GM19324 (cell line): Measurements from ENCODE around the gene SLC2A6.

ENCODE experiments used
- ATAC-seq: cut with Tn5 transposase; IDR thresholded peaks from one replicate; pipeline ENCODE4 v1.9.1; 2021; ENCODE audit warnings: mild to moderate bottlenecking, moderate library complexity; ENCODE audit not compliant: unreplicated experiment, low FRiP score

The SLC2A6 gene

DNA sequence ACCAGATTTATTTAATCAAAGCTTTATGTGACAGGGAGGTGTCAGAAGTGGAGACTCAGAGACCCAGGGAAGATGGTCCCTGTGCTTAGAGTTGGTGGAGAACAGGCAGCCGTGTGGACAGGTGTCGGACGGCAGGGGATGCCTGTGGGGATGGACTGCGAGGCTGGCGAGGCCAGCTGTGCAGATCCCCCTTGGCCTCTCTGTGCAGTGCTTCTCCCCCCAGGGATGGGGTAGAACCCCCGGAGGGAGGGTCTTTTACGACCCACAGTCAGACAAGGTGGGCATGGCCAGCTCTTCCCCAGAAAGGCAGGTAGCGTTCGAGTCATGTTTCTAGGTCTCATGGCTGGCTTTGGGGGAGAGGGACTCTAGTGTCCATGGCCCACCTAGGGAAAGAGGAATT, 4.7 kb upstream of the SLC2A6 start:
- no peak for ATAC-seq

DNA sequence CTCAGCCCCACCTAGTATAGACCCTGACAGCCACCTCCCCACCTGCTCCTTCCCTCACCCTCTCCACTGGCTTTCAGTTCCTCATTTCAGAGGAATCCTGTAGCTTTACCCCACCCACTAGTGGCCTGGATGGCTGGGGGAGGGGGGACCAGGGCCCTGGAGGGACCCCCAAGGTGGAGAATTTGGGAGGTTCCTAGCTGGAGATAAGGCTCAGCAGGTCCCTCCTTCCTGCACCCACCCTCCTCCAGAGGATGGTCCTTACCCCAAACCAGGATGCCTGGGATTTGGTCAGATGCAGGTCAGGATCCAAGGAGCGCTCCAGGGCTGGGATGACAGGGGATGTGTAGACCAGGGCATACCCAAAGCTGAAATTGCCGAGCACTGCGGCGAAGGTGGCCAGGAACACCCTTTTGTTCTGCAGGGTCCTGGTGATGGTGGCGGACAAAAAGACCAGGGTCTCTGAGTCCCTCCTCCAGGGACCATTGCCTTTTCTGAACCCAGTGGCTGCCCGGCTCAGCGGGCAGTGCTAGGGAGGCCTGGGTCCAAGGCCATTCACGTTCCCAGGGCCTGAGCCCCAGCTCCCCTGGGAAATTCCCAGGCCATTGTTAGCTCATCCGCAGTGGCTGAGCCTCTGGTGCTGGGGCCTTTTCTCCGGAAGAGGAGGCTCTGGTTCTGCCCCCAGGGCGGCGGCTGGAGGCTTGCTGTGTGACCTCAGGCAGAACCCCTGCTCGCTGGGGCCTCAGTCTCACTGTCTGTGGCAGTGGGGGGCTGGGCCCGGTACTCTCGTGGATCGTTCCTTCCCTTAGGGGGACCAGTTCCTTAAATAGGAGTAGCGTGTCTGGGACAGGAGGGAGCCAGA, 678 bp downstream of the SLC2A6 start:
- peak; percentile 22 for ATAC-seq

DNA sequence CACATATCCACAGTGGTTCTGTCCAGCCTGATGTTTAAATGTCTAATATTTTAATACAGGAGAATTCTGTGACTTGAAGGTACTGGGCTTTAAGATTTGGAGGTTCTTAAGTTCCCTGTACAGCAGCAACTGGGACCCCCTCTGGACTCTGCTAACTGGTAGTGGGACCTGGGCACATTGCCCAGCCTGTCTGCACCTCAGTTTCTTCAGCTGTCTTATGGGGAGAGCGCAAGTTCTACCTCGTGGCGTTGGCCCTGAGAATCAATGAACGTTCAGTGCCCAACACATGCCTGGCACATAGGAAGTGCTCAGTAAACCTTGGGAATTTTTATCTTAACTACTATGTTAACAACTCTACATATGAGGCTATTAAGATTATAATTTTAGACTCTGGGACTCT, 1.4 kb downstream of the SLC2A6 start:
- no peak for ATAC-seq

DNA sequence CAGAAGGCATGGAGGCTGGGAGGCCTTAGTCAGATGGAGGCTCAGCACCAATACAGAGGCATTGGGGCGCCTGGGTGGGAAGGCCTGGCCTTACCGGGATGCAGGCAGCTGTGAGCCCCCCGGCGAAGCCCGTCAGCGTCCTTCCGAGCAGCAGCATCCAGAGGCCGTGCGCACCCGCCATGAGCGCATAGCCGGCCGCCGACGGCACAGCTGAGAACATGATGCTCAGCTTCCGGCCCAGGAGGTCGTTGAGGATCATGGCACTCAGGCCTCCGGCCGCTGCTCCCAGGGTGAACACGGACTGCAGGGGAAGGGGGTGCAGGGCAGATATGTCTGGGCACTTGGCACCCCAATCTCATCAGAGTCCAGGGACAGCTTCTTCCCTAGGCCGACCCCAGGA, 2.0 kb downstream of the SLC2A6 start:
- no peak for ATAC-seq

DNA sequence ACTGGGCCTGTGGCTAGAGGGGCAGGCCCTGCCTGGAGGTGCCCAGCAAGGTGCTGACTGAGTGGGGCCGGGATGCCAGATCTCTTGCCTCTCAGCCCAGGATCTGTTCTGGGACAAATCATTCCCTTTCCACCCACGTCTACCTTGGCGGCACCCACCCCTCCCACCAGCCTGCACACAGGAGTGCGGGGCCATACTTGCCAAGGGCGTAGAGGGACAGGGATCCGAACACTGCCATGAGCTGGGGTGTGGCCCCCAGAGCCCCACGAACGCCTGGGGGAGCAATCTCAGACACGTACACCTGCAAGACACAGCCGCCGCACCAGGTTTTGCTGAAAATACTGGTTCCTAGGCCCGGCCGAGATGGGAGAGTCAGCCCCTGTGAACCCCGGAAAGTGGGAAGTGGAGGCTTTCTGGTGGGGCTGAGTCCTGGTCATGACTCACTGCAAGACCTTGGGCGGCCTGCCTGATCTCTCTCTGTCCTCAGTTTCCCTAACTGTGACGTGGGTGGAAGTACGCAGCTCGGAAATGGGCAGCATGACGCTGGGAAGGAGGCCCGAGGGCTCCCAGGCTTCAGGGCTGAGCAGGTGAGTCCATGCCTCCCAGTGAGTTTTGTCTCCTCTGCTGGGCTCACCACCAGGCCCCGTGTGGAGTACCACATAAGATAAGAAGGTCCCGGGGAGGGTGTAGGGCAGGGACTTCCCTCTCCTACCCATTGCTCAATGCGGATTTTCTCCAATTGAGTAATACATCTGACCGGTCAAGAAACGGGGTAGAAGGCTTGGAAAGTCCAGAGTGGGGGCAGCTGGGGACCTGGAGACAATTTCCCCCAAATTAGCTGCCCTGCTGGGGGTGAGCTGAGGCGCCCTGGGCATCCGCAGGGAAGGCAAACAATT, 2.6 kb downstream of the SLC2A6 start:
- ATAC-seq = no peak

DNA sequence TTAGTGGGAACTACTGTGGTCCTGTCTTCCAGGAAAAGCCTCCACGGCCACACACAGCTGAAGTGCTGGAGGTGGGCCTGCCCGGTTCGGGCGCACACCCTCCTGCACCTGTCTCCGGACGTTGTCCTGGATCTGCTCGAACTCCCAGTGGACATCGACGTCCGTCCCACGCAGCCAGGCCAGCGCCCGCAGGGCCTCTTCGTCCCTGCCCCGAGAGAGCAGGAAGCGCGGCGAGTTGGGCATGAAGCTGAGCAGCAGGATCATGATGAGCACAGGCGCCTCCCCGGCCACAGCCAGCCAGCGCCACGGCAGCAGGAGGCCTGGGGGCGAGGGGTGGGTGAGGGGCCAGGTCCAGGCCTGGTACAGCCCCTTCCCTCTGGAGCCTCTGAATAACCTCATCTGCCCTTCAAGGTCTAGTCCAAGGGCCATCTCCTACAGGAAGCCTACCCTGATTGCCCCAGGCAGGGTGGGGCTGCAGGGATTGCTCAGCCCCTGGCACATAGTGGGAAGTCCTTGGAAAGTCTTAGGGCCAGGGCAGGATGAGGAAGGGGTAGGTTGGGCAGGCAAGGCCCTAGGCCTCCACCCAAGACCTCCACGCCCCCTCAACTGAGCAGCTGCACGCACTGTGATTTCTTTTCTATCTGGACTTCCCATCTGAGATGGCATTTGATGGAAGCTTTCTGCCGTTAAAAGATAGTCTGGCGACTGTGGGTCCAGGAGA, 3.4 kb downstream of the SLC2A6 start:
- ATAC-seq = no peak

DNA sequence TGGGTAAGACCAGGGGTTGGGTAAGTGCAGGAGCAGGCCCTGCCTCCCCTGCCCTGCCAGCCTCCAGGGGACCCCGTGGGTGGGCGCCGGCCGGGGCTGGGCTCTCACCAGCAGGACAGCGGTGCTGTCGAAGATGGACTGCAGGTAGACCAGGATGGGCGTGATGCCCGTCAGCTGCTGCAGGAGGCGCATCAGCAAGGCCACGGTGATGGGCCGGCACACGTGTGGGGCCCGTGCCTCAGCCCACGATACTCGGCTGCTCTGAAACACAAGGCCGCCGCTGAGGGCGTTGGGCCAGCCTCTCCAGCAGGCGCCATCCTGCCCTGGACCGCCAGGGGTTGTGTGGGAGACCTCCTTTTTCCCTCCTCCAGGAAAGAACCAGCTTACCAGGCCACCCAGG, 4.0 kb downstream of the SLC2A6 start:
- no peak for ATAC-seq

DNA sequence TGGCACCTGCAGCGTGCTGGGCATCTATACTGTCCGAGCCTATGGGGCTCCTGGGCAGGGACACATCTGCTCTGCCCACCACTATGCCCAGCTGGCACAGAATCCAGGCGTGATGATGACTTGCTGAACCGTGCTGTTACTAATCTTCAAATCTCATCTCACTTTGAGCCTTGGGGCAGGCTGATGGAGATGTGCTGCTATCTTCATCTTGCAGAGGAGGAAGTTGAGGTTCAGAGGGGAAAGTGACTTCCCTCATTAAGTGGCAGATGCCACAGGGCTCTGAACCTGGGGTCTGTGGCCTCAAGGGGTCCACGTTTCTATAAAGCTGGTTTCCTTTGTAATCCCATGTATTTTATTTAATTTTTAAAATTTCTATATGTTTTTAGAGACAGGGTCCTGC, 4.7 kb downstream of the SLC2A6 start:
- no peak for ATAC-seq

DNA sequence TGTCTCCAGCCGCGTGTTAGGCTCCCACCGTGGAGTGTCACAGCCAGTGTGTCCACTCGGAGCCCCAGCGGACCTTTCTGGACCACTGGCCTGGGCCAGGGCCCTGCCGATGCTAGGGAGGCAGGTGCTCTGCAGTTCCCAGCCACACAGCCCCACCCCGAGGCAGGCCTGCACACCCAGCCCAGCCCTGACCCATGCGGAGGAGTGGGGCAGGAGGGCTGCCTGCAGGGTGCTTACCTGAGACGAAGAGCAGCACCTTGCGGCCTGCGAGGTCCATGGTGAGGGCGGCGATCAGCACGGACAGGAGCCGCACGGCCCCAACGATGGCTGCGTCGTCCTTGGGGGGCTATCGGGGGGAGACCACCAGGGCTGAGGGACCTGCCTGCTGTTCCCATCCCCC, 5.2 kb downstream of the SLC2A6 start:
- ATAC-seq = no peak

DNA sequence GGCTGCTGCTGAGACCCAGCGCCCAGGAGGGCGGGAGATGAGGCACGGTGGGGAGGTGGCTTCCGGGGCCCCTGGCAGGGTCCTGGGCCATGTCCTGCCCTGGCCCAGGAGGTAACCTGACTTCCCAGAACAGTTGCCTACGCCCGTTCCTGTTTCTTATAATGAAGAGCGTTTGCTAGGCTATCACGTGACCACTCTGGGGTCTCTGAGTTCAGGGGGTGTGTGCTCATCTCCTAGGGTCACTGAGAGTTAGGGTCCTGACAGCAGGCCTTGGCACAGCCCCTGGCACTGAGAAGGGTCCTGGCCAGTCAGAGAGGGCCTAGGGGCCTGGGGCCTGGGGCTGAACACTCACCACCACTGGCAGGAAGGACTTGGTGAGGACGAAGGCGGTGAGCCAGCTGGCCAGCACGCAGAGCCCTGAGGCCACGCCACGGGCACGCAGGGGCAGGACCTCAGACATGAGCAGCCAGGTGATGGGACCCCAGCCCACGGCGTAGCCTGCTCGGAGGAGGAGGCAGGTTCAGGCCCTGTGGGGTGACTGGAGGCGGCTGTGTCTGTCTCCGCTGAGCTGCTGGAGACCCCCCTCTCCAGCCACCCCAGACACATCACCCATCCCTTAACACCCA, 6.0 kb downstream of the SLC2A6 start:
- ATAC-seq = no peak

DNA sequence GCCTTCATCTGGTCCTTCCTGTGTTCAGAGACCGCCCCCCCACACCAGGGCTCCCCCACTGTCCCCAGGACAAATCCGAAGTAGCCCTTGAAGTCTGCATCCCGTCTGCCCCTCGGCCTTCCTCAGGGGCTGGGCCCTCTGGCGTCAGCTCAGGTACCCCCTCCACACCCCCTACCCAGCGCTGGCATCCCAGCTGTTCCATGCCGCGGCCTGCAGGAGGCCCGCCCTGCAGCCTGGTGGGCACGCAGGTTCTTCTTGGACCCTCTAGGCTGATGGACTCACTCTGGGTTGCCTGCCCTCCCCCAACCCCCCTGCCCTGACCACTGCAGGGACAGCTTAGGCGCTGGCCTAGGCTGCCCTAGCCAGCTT, 6.6 kb downstream of the SLC2A6 start:
- no peak for ATAC-seq

DNA sequence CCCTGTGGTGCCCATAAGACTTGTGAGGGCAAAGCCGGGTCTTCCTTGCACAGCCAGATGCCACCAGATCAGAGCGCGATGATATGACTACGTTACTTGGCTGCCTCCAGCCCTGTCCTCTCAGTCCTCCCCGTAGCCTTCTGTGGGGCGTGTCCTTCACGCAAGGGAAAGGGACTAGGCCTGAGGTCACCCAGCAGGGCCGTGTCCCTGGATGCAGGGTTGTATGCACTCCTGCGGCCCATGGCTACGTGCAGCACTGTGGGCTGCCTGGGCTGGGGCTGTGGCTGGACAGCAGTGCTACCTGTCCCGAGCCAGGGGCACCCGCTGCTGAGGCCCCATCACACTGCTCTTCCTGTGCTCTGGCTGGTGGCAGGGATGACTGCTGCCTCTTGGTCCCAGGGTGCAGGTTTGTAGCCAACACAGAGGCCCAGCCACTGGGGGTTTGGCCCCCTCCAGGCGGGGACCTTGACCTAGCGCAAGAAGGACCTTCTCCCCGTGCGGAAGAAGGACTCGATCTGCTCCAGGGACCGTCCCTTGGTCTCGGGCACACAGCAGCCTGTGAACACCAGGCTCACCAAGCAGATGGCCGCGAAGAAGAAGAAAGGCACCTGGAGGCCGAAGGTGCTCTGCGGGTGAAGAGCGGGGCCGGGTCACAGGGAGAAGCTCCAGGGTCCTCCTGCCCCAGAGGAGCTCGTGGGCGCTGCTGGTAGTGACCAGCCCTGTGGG, 7.2 kb downstream of the SLC2A6 start:
- ATAC-seq = no peak

DNA sequence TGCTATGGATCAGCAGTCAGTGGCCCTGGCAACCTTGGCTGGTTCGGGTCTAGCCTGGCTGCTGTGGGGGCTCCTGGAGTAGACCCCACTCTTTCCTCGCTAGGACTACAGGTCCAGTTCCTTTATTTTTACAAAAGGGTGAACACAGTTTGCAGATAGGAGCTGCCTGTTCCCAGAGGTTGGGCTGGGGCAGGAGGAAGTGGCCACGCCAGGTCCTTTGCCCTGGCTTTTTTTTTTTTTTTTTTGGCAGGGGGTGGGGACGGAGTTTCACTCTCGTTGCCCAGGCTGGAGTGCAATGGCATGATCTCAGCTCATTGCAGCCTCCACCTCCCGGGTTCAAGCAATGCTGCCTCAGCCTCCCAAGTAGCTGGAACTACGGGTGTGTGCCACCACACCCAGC, 7.9 kb downstream of the SLC2A6 start:
- ATAC-seq = no peak

DNA sequence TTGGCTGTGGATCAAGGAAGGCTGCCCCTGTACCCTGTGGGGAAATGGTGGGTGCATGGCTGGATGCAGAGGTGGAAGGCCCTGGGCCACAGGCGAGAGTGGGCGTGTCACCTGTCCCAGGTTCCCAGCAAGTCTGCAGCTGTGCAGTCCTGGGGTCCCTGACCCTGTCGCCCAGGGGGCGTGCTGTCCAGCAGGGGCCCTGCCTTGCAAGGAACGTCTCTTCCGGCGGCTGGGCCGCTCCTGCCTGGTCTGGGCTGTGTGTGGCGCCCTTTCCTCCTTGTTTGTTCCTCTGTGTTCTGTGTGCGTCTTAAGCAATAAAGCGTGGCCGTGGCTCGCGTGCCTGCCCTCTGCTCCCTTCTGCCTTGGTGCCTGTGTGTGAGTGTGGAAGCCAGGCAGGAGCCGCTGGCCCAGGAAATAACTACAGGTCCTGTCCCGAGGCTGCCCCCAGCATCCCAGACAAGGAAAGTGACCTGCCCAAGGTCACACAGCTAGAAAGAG, 8.4 kb downstream of the SLC2A6 start:
- no peak for ATAC-seq

DNA sequence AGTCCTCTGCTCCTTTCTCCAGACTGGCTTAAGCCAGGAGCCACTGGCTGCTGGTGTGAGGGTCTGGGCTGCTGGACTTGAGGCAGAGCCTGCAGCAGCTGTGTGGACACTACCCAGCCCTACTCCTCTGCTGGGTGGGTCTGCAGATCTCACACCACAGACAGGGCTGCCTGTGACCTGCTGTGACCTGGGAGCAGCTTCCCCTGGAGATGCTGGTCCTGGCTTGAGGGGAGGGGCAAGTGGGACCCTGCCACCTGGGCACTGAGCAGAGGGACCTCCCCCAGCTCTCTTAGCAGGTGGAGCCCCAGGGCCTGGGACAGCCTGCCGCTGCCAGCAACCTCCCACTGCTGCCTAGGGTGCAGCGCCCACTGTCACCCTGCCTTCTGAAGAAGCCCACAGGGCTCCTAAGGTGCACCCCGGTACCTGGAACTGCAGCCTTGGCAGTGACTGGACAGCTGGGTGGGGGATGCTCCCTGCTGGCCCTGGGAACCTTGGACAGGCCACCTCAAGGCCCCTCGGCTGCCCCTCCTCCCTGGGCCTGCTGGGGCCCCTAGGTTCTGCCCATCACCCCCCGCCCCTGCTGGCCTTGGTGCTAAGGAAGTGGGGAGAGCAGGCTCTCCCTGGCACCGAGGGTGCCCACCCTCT, 10.0 kb downstream of the SLC2A6 start:
- ATAC-seq = no peak

DNA sequence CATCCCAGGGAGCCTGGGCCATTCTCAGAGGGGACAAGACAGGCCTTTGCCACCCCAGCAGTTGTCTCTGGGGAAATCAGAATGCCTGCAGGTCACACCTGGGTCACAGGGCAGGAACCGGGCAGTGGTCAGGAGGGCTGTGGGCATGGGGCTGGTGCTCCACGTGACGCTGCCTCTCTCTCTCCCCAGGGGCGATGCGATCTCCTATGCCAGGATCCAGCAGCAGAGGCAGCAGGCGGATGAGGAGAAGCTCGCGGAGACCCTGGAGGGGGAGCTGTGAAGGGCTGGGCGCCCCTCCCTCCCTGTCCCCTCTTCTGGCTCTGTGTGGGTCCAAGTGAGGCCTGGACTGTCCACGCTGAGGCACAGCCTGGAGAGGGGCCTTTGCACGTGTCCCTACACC, 10.5 kb downstream of the SLC2A6 start:
- ATAC-seq = no peak

DNA sequence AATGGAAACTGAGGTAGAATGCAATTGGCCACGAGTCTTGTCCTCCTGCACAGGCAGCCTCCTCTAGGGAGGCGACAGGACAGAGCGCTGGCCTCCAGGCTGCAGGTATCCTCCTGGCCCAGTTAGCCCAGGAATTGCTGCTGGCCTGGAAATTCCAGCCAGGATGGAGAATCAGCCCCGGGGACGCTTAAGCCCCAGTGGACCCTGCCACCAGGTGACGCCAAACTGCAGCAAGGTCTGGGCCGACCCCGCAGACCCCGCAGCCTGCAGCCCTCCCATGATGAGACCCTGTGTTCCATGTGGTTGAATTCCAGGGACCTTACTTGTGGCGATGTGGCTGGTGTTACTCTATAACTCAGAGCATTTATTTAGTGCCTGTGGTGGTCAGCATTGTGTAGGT, 11.8 kb downstream of the SLC2A6 start:
- ATAC-seq = no peak

DNA sequence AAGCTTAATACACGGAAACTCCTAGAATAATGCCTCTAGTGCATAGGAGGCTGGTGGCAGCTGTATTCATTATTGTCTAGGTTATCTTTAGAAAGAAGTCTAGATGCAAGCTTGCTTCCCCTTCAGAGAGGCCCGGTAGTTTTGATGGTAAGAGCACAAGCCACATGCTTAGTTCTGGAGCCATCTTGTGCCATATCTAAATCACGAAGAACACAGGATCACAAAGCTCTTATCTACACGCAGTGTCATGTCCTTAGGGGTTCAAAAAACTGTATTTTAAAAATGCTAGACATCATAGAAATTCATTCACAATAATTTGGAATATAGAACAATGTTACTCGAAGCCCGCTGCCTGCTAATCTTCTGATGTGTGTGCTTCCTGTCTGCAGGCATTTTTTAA, 12.9 kb downstream of the SLC2A6 start:
- ATAC-seq = no peak

DNA sequence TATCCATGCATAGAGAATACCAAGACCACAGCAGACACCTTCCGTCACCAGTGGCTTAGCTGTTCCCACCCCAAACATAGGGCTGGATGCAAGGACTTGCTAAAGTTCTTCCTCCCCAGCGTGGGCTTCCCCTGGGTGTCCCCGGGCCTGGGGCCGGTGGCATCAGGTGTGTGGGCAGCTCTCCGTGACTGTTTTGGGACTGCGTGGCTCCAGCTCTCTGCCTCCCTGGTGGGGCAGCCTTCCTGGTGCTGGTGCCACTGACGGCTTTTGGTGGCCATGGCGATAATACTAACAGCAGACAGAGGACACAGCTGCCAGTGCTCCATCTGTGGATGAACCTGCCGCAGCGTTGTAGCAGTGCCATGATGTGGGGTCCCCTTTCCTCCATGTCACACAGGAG, 14.3 kb downstream of the SLC2A6 start:
- ATAC-seq = no peak
